OCI-LY1 (cell line): ENCODE data around the gene UNC13D.

Source experiments
- H2AFZ ChIP-seq: fragments of 200-600 bp; sonication (generic), shearing (Covaris generic); 2 replicates; pipeline ENCODE4 v1.6.0; 2014; ENCODE audit warnings: antibody characterized with exemption, mild to moderate bottlenecking, low read length
- H3F3A ChIP-seq: fragments of 200-600 bp; sonication (generic), shearing (Covaris generic); 2 replicates; pipeline ENCODE4 v1.6.0; 2014; ENCODE audit warnings: mild to moderate bottlenecking, antibody characterized with exemption, low read length, moderate library complexity; ENCODE audit not compliant: insufficient read depth
- H3K27ac ChIP-seq: fragments of 200-600 bp; sonication (generic); 2 replicates; pipeline ENCODE4 v1.5.1; 2014; ENCODE audit warnings: low read length, mixed run types, mild to moderate bottlenecking, low read depth; ENCODE audit not compliant: poor library complexity, severe bottlenecking
- H3K27me3 ChIP-seq: fragments of 200-600 bp; sonication (generic); 2 replicates; pipeline ENCODE4 v1.6.0; 2014; ENCODE audit warnings: antibody characterized with exemption, mild to moderate bottlenecking, low read length, moderate library complexity; ENCODE audit not compliant: insufficient read depth
- H3K36me3 ChIP-seq: fragments of 200-600 bp; sonication (generic); 2 replicates; pipeline ENCODE4 v1.6.1; 2014; ENCODE audit warnings: mild to moderate bottlenecking, antibody characterized with exemption, low read length, moderate library complexity, mixed read lengths; ENCODE audit not compliant: insufficient read depth
- H3K4me1 ChIP-seq: fragments of 200-600 bp; sonication (generic); 2 replicates; pipeline ENCODE4 v1.5.1; 2014; ENCODE audit warnings: mild to moderate bottlenecking, low read length, moderate library complexity; ENCODE audit not compliant: insufficient read depth, severe bottlenecking
- H3K4me2 ChIP-seq: fragments of 200-600 bp; sonication (generic), shearing (Covaris generic); 2 replicates; pipeline ENCODE4 v1.6.1; 2014; ENCODE audit warnings: low read length
- H3K4me3 ChIP-seq: fragments of 200-600 bp; sonication (generic); 2 replicates; pipeline ENCODE4 v1.5.1; 2014; ENCODE audit warnings: low read length, low read depth, mild to moderate bottlenecking, mixed read lengths; ENCODE audit not compliant: poor library complexity, severe bottlenecking
- H3K79me2 ChIP-seq: fragments of 200-600 bp; shearing (Covaris generic); 2 replicates; pipeline ENCODE4 v1.6.1; 2016; ENCODE audit warnings: mixed run types, low read length, mixed read lengths; ENCODE audit not compliant: insufficient read depth
- H3K9ac ChIP-seq: fragments of 200-600 bp; sonication (generic), shearing (Covaris generic); 2 replicates; pipeline ENCODE4 v1.6.1; 2014; ENCODE audit warnings: mild to moderate bottlenecking, low read length, mixed read lengths
- H3K9me2 ChIP-seq: fragments of 200-600 bp; sonication (generic), shearing (Covaris generic); 2 replicates; pipeline ENCODE4 v1.6.1; 2014; ENCODE audit warnings: low read depth, mild to moderate bottlenecking, low read length, mixed read lengths
- H3K9me3 ChIP-seq: fragments of 200-600 bp; shearing (Covaris generic); 2 replicates; pipeline ENCODE4 v1.6.1; 2014; ENCODE audit warnings: low read length, mixed read lengths
- H4K20me1 ChIP-seq: fragments of 200-600 bp; sonication (generic), shearing (Covaris generic); 2 replicates; pipeline ENCODE4 v1.6.0; 2016; ENCODE audit warnings: mild to moderate bottlenecking, low read length; ENCODE audit not compliant: insufficient read depth
- EZH2 ChIP-seq: fragments of 200-600 bp; sonication (generic), shearing (Covaris generic); IDR thresholded peaks from 2 replicates; pipeline ENCODE4 v1.8.0; 2017; ENCODE audit warnings: borderline replicate concordance, mixed run types, mild to moderate bottlenecking, antibody characterized with exemption, low read length, moderate library complexity, mixed read lengths
- TF ChIP-seq, protein P1 (sequence below): fragments of 200-600 bp; sonication (generic), shearing (Covaris generic); IDR thresholded peaks from 2 replicates; pipeline ENCODE4 v1.5.1; 2017; ENCODE audit warnings: mild to moderate bottlenecking, antibody characterized with exemption, low read length, moderate library complexity, mixed read lengths

UNC13D gene

DNA sequence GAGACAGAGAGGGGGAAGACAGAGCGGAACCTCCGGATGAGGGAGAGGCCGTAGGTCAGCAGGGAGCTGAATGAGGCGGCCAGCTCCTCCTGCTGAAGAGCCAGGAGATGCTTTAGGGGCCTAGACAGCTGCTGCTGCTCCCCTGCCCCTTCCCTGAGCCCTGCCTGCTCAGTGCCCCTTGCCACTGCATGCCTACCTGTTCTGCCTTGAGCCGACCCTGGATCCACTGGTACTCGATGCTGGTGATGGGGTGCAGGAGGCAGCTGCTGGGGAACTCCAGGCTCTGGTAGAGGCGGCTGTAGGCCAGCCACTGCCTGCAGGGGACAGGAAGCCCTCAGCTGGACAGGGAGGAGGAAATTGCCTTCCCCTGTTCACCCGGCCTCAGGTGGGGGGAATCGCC is 7.6 kb downstream of the UNC13D start:
- no peaks in the 10 kb centered on the region for H3K36me3 ChIP-seq

DNA sequence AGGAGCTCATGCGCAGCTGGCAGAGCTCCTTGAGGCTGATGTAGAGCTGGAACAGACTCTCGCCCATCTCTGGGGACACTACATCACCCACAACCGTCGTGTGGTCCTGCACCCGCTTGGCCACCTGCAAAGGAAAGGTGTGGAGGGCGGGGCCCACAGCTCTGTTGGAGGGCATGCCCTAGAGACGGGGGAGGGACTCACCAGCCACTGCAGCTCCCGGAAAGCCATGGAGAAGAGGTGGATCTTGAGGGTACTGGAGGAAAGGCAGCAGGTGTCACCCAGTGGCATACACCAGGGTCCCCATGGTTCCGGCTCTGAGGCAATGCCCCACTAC is 8.6 kb downstream of the UNC13D start:
- Histone ChIP-seq H3K9me3 (no peaks in the 10 kb centered on the region), H3K4me2 (no peak overlapping the region), H3K4me3 (no peak overlapping the region)

More for the DNA sequence above, 7.6 kb downstream of the UNC13D start:
- Histone ChIP-seq H3K9ac (no peak overlapping the region), H3K4me2 (no peak overlapping the region), H3K9me3 (no peaks in the 10 kb centered on the region), H3K27ac (no peak overlapping the region), H2AFZ (no peak overlapping the region), H3K27me3 (peaks cover 5% of the 10 kb centered on the region; the same call in 1 of the 2 replicates), H4K20me1 (no peaks in the 10 kb centered on the region), H3K4me3 (no peak overlapping the region), H3F3A (no peaks in the 10 kb centered on the region), H3K4me1 (peaks cover 16% of the 10 kb centered on the region), H3K79me2 (no peaks in the 10 kb centered on the region), H3K9me2 (no peaks in the 10 kb centered on the region)
- no peak for TF ChIP-seq EZH2
- TF ChIP-seq, protein P1, sequence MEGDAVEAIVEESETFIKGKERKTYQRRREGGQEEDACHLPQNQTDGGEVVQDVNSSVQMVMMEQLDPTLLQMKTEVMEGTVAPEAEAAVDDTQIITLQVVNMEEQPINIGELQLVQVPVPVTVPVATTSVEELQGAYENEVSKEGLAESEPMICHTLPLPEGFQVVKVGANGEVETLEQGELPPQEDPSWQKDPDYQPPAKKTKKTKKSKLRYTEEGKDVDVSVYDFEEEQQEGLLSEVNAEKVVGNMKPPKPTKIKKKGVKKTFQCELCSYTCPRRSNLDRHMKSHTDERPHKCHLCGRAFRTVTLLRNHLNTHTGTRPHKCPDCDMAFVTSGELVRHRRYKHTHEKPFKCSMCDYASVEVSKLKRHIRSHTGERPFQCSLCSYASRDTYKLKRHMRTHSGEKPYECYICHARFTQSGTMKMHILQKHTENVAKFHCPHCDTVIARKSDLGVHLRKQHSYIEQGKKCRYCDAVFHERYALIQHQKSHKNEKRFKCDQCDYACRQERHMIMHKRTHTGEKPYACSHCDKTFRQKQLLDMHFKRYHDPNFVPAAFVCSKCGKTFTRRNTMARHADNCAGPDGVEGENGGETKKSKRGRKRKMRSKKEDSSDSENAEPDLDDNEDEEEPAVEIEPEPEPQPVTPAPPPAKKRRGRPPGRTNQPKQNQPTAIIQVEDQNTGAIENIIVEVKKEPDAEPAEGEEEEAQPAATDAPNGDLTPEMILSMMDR, result no peak

DNA sequence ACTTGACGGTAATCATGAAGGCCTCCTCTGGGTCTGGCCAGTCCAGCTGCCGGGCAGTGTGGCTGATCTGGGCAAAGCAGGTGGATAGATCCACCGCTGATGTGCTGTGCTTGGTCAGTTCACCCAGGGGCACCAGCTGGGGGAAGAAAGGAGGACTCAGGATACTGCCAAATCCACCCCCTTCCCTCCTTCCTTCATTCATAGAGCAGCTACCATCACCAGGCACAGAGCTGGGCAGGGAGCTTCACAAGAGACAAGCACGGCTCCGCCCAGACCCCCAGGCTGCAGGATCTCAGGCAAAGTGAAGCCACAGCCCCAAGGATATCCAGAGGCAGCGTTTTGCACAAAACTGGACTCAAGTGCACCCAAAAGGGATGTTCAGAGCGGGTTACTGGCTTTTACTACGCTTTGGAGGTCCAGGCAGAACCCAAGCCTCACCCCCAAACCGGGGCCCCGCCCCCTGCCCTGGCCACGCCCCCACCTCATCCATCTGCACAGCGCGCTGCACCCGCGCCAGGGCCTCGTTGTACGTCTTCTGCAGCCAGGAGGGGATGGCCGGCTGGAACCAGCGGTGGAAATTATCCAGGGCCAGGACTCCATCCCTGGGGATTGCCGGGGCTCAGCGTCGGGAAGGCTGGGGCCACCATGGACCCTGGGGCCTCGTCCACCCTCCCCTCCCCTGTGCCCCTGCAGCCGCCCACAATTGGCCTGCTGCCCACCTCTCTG is 9.1 kb downstream of the UNC13D start:
- Histone ChIP-seq H3K4me3 (no peak overlapping the region), H3K27me3 (peaks cover 5% of the 10 kb centered on the region; the same call in 1 of the 2 replicates), H3K27ac (no peak overlapping the region), H3K9ac (no peak overlapping the region), H3K4me2 (no peak overlapping the region), H3K79me2 (no peaks in the 10 kb centered on the region), H3K36me3 (no peaks in the 10 kb centered on the region), H3F3A (no peaks in the 10 kb centered on the region), H3K9me3 (no peaks in the 10 kb centered on the region), H4K20me1 (no peaks in the 10 kb centered on the region), H2AFZ (no peak overlapping the region), H3K9me2 (no peaks in the 10 kb centered on the region), H3K4me1 (peaks cover 27% of the 10 kb centered on the region)
- TF ChIP-seq EZH2, result no peak
- TF ChIP-seq, protein P1, result no peak

More for the DNA sequence above, 8.6 kb downstream of the UNC13D start:
- H3K79me2 ChIP-seq, result no peaks in the 10 kb centered on the region
- H3K27me3 ChIP-seq, result peaks cover 5% of the 10 kb centered on the region; the same call in 1 of the 2 replicates
- no peaks in the 10 kb centered on the region for H3F3A ChIP-seq
- H3K27ac ChIP-seq, result no peak overlapping the region
- H3K9me2 ChIP-seq, result no peaks in the 10 kb centered on the region
- no peak overlapping the region for H3K9ac ChIP-seq
- H3K36me3 ChIP-seq, result no peaks in the 10 kb centered on the region
- H3K4me1 ChIP-seq, result peaks cover 21% of the 10 kb centered on the region
- no peaks in the 10 kb centered on the region for H4K20me1 ChIP-seq
- H2AFZ ChIP-seq, result no peak overlapping the region
- no peak for TF ChIP-seq EZH2
- TF ChIP-seq, protein P1, result no peak
